H1 (cell line): Measurements from ENCODE around the gene ETFBKMT. TPM values are rescaled to one million over a fixed set of nuclear protein-coding genes. Genes with fewer than 3 reads are reported as not detected.

Experiments
- CTCF ChIA-PET: fragments of 300-600 bp; sonication (Branson Sonifier 250); formaldehyde crosslinking; loops from one replicate; lab custom pipeline; 2021; ENCODE audit not compliant: partially characterized antibody; lab: Charles Lee
- POLR2A ChIA-PET: fragments of 300-600 bp; sonication (Branson Sonifier 250); formaldehyde crosslinking; loops from one replicate; lab custom pipeline; 2021; ENCODE audit warnings: inconsistent platforms; ENCODE audit not compliant: partially characterized antibody; lab: Charles Lee
- DNase-seq, 2 experiments: peaks; one replicate each; pipeline versions ENCODE4 v3.0.0 to v3.0.0-alpha.2; 2010 to 2022; ENCODE audit warnings: low spot score in 2 of 2, low read depth in 1 of 2, mixed read lengths in 1 of 2
- FAIRE-seq: peaks from 2 replicates; lab custom pipeline; 2011; peaks lifted over from hg19 to GRCh38; lab: Jason Lieb, UNC
- H2AFZ ChIP-seq: 2 replicates; pipeline ENCODE4 v1.8.1; 2012; ENCODE audit warnings: low read length, inconsistent platforms
- H2AK5ac ChIP-seq: 2 replicates; pipeline ENCODE4 v1.6.1; 2013; ENCODE audit warnings: low read depth, low read length
- H2BK120ac ChIP-seq: replicated peaks from 2 replicates; pipeline ENCODE3; 2013; ENCODE audit warnings: low read depth, low read length, inconsistent platforms
- H2BK12ac ChIP-seq: 2 replicates; pipeline ENCODE4 v1.6.1; 2013; ENCODE audit warnings: low read depth, low read length
- H2BK15ac ChIP-seq: 2 replicates; pipeline ENCODE4 v1.6.1; 2013; ENCODE audit warnings: low read length
- H2BK20ac ChIP-seq: 2 replicates; pipeline ENCODE4 v1.6.1; 2013; ENCODE audit warnings: low read length
- H2BK5ac ChIP-seq: 2 replicates; pipeline ENCODE4 v1.6.1; 2013; ENCODE audit warnings: low read depth, low read length
- H3K14ac ChIP-seq: 2 replicates; pipeline ENCODE4 v1.6.1; 2013; ENCODE audit warnings: inconsistent platforms; ENCODE audit not compliant: insufficient read length
- H3K18ac ChIP-seq: 2 replicates; pipeline ENCODE4 v1.6.1; 2013; ENCODE audit warnings: low read length; ENCODE audit errors: extremely low read depth
- H3K23ac ChIP-seq: 2 replicates; pipeline ENCODE4 v1.6.1; 2013; ENCODE audit warnings: inconsistent platforms; ENCODE audit not compliant: insufficient read length
- H3K23me2 ChIP-seq: 2 replicates; pipeline ENCODE4 v1.6.1; 2013; ENCODE audit warnings: low read depth, low read length
- H3K27ac ChIP-seq: 2 replicates; pipeline ENCODE4 v1.6.1; 2011; ENCODE audit warnings: low read depth, low read length, inconsistent platforms
- H3K27me3 ChIP-seq, 4 experiments: replicated peaks in 1 of 4; 1 replicate in 1 of 4; 2 replicates in 3 of 4; pipeline versions ENCODE4 v1.6.1 to v1.8.1; 2011 to 2013; ENCODE audit warnings: low read length in 3 of 4, mild to moderate bottlenecking in 3 of 4, inconsistent platforms in 2 of 4, mixed read lengths in 2 of 4, moderate library complexity in 1 of 4; ENCODE audit not compliant: control insufficient read depth in 3 of 4, insufficient read depth in 3 of 4; ENCODE audit errors: extremely low read depth in 1 of 4
- H3K36me3 ChIP-seq, 4 experiments: 2 replicates each; pipeline versions ENCODE4 v1.6.1 to v1.8.1; 2011 to 2013; ENCODE audit warnings: mild to moderate bottlenecking in 4 of 4, low read length in 3 of 4, moderate library complexity in 2 of 4, control low read depth in 1 of 4, inconsistent platforms in 1 of 4; ENCODE audit not compliant: insufficient read depth in 4 of 4, control insufficient read depth in 2 of 4
- H3K4ac ChIP-seq: replicated peaks from 2 replicates; pipeline ENCODE3; 2013; ENCODE audit warnings: low read length, low read depth, mixed read lengths, inconsistent platforms; ENCODE audit not compliant: insufficient read length
- H3K4me1 ChIP-seq, 4 experiments: replicated peaks in 1 of 4; 1 replicate in 1 of 4; 2 replicates in 3 of 4; pipeline versions ENCODE4 v1.6.1 to v1.8.1; 2011 to 2013; ENCODE audit warnings: low read length in 3 of 4, inconsistent platforms in 2 of 4, mixed read lengths in 1 of 4; ENCODE audit not compliant: insufficient read depth in 4 of 4, control insufficient read depth in 3 of 4
- H3K4me2 ChIP-seq, 2 experiments: 2 replicates each; pipeline versions ENCODE4 v1.6.1 to v1.8.1; 2011 to 2013; ENCODE audit warnings: low read depth in 2 of 2, low read length in 2 of 2, control low read depth in 1 of 2, inconsistent platforms in 1 of 2, mild to moderate bottlenecking in 1 of 2; ENCODE audit not compliant: insufficient read depth in 1 of 2
- H3K4me3 ChIP-seq, 4 experiments: fragments of 200-600, 300-600 bp in 1 of 4; sonication (generic), shearing (Covaris generic), sonication (Bioruptor Twin) in 1 of 4; 2 replicates each; pipeline versions ENCODE4 v1.5.1 to v1.8.1; 2011 to 2016; ENCODE audit warnings: low read length in 4 of 4, low read depth in 3 of 4, control low read depth in 2 of 4, inconsistent platforms in 2 of 4, mild to moderate bottlenecking in 2 of 4, mixed read lengths in 1 of 4, moderate library complexity in 1 of 4; ENCODE audit not compliant: insufficient read depth in 2 of 4; ENCODE audit errors: extremely low read depth in 1 of 4
- H3K56ac ChIP-seq: replicated peaks from 2 replicates; pipeline ENCODE3; 2013; ENCODE audit warnings: low read depth, mild to moderate bottlenecking, mixed read lengths, low read length, inconsistent platforms; ENCODE audit not compliant: insufficient read length
- H3K79me1 ChIP-seq: 2 replicates; pipeline ENCODE4 v1.6.1; 2013; ENCODE audit warnings: low read depth, low read length, control low read depth
- H3K79me2 ChIP-seq, 2 experiments: 2 replicates each; pipeline versions ENCODE4 v1.6.1 to v1.8.1; 2012 to 2013; ENCODE audit warnings: low read length in 2 of 2, mild to moderate bottlenecking in 2 of 2, inconsistent platforms in 1 of 2; ENCODE audit not compliant: insufficient read depth in 2 of 2, control insufficient read depth in 1 of 2
- H3K9ac ChIP-seq, 4 experiments: replicated peaks in 1 of 4; 1 replicate in 1 of 4; 2 replicates in 3 of 4; pipeline versions ENCODE4 v1.6.1 to v1.8.1; 2011 to 2013; ENCODE audit warnings: low read depth in 3 of 4, low read length in 3 of 4, control low read depth in 2 of 4, mild to moderate bottlenecking in 2 of 4, moderate library complexity in 2 of 4, inconsistent platforms in 1 of 4; ENCODE audit errors: extremely low read depth in 1 of 4
- H3K9me3 ChIP-seq, 2 experiments: 2 replicates each; pipeline versions ENCODE4 v1.6.1 to v1.8.1; 2012 to 2013; ENCODE audit warnings: mild to moderate bottlenecking in 2 of 2, moderate library complexity in 2 of 2, control low read depth in 1 of 2, inconsistent platforms in 1 of 2, low read depth in 1 of 2, low read length in 1 of 2, mixed read lengths in 1 of 2; ENCODE audit not compliant: insufficient read depth in 2 of 2
- H4K20me1 ChIP-seq, 2 experiments: replicated peaks in 1 of 2; 2 replicates each; pipeline versions ENCODE3 to v1.8.1; 2011 to 2013; ENCODE audit warnings: inconsistent platforms in 2 of 2, low read length in 2 of 2, mild to moderate bottlenecking in 1 of 2; ENCODE audit not compliant: insufficient read depth in 2 of 2, control insufficient read depth in 1 of 2
- H4K5ac ChIP-seq: 2 replicates; pipeline ENCODE4 v1.6.1; 2013; ENCODE audit warnings: low read length, low read depth, mixed read lengths, inconsistent platforms; ENCODE audit not compliant: insufficient read length
- H4K8ac ChIP-seq: 2 replicates; pipeline ENCODE4 v1.8.0; 2013; ENCODE audit warnings: mild to moderate bottlenecking, moderate library complexity, low read length, inconsistent platforms; ENCODE audit not compliant: insufficient read depth; ENCODE audit errors: extremely low read depth
- H4K91ac ChIP-seq: replicated peaks from 2 replicates; pipeline ENCODE3; 2013; ENCODE audit warnings: low read length, mixed read lengths, inconsistent platforms; ENCODE audit not compliant: insufficient read length
- ASH2L ChIP-seq: fragments of 200-600, 300-600 bp; sonication (generic); IDR thresholded peaks from one replicate; pipeline ENCODE4 v1.7.1; 2017; ENCODE audit warnings: low read length
- FOSL1 ChIP-seq: IDR thresholded peaks from 2 replicates; pipeline ENCODE4 v1.6.1; 2011; ENCODE audit warnings: mild to moderate bottlenecking, low read depth, low read length, moderate library complexity; ENCODE audit not compliant: insufficient read depth
- GABPA ChIP-seq: IDR thresholded peaks from 2 replicates; pipeline ENCODE4 v1.6.1; 2011; ENCODE audit warnings: mild to moderate bottlenecking, low read length, moderate library complexity, borderline replicate concordance; ENCODE audit not compliant: insufficient read depth
- JUN ChIP-seq: IDR thresholded peaks from 2 replicates; pipeline ENCODE4 v1.6.1; 2011; ENCODE audit warnings: low read depth, mild to moderate bottlenecking, improper control_type of control experiment, low read length
- MAFK ChIP-seq: IDR thresholded peaks from 2 replicates; pipeline ENCODE4 v1.6.1; 2012; ENCODE audit warnings: low read depth, mild to moderate bottlenecking, improper control_type of control experiment, low read length
- POLR2A ChIP-seq, 2 experiments: IDR thresholded peaks; 1 replicate in 1 of 2; 2 replicates in 1 of 2; pipeline ENCODE4 v1.6.1; 2011; ENCODE audit warnings: low read depth in 2 of 2, low read length in 2 of 2, mild to moderate bottlenecking in 2 of 2; ENCODE audit errors: control extremely low read depth in 1 of 2
- POLR2AphosphoS5 ChIP-seq: IDR thresholded peaks from 2 replicates; pipeline ENCODE4 v1.6.1; 2011; ENCODE audit warnings: low read depth, low read length
- RFX5 ChIP-seq: IDR thresholded peaks from 2 replicates; pipeline ENCODE4 v1.6.1; 2011; ENCODE audit warnings: low read depth, low read length, improper control_type of control experiment, borderline replicate concordance
- RXRA ChIP-seq: IDR thresholded peaks from 2 replicates; pipeline ENCODE4 v1.6.1; 2011; ENCODE audit warnings: low read depth, mild to moderate bottlenecking, low read length, moderate library complexity; ENCODE audit not compliant: insufficient read depth
- SAP30 ChIP-seq: fragments of 300-600 bp; sonication (generic); IDR thresholded peaks from 2 replicates; pipeline ENCODE4 v1.7.1; 2012; ENCODE audit warnings: low read length, moderate library complexity, mild to moderate bottlenecking, inconsistent platforms; ENCODE audit not compliant: insufficient read depth, insufficient replicate concordance
- SIRT6 ChIP-seq: IDR thresholded peaks from one replicate; pipeline ENCODE4 v1.7.1; 2012; ENCODE audit warnings: low read length, inconsistent platforms
- SP1 ChIP-seq: IDR thresholded peaks from 2 replicates; pipeline ENCODE4 v1.6.1; 2011; ENCODE audit warnings: low read depth, low read length
- SRF ChIP-seq: IDR thresholded peaks from 2 replicates; pipeline ENCODE4 v1.6.1; 2011; ENCODE audit warnings: mild to moderate bottlenecking, low read depth, low read length, moderate library complexity
- SUZ12 ChIP-seq: fragments of 200-600 bp; sonication (generic); IDR thresholded peaks from 2 replicates; pipeline ENCODE4 v1.6.1; 2012; ENCODE audit warnings: mild to moderate bottlenecking, inconsistent platforms, low read length, moderate library complexity, mixed read lengths
- TAF7 ChIP-seq: optimal IDR thresholded peaks from 2 replicates; pipeline ENCODE3; 2011; ENCODE audit warnings: low read depth, mild to moderate bottlenecking, inconsistent platforms, low read length, moderate library complexity, borderline replicate concordance
- TEAD4 ChIP-seq: IDR thresholded peaks from 2 replicates; pipeline ENCODE4 v1.6.1; 2012; ENCODE audit warnings: low read depth, low read length, inconsistent platforms, mixed read lengths
- WGBS, 2 experiments: shearing (Covaris generic) in 1 of 2; methylation state at CpG; one replicate each; pipeline versions ENCODE4 v1.1.6 to v1.1.7; 2013 to 2015; ENCODE audit warnings: low lambda C conversion rate in 2 of 2, mixed read lengths in 2 of 2, inconsistent platforms in 1 of 2, low coverage in 1 of 2, missing lambda C conversion rate in 1 of 2; ENCODE audit not compliant: insufficient replicate concordance in 2 of 2, insufficient coverage in 1 of 2, insufficient read length in 1 of 2; ENCODE audit errors: extremely low coverage in 1 of 2, missing lambda C conversion rate in 1 of 2; 5-methylcytosine and 5-hydroxymethylcytosine counted together
- polyA plus RNA-seq, 7 experiments: library from polyadenylated mRNA; depleted of rRNA in 3 of 7; stranded (reverse) in 5 of 7; unstranded in 2 of 7; fragments of >200 nt in 5 of 7; fragments of 200-250 nt in 2 of 7; gene quantifications; 1 replicate in 5 of 7; 2 replicates in 1 of 7; 4 replicates in 1 of 7; pipeline versions ENCODE4 v1.2.1 to v1.2.3, GENCODE V29; 2011 to 2013; ENCODE audit warnings: missing spikeins in 2 of 7, mixed read lengths in 2 of 7
- total RNA-seq: library from RNA; stranded (reverse); fragmentation: NEBNext Ultra II Directional; extraction: Animal tissue kit (Norgen Biotek cat#: 25700); gene quantifications from 2 replicates; pipeline ENCODE4 v1.2.1, GENCODE V29; 2021

Gene ETFBKMT
- total and polyA plus RNA-seq, 2 of the 8 experiments (the other 6 are each of a cell fraction or from before 2014, with no cell fraction given), result 0.59 to 1.7 TPM

DNA sequence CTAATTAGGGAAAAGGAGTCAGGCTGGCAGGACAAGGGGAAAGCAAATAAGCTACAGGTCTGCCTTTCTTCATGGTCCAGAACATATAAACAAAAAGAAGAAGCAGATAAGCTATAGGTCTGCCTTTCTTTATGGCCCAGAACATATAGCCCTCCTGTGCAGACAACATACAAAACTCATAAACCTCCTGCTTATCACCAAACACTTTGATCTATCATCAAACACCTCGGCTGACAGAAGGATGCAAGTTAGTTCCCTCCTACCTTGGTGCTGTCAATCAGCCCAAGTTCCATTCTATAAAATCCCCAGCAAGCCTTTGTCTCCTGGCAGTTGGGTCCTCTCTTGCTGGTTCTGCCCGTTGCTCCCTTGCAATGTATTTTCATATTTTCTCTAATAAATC is 46.1 kb downstream of the ETFBKMT start:
- H4K8ac ChIP-seq, result no peak overlapping the region
- H3K4me2 ChIP-seq, result no peak overlapping the region
- no peak for FAIRE-seq
- no peak overlapping the region for H3K4me3 ChIP-seq
- H3K9me3 ChIP-seq, result 0 out of 4 replicates have a peak, but pooled peaks cover 0 to 4% of the 10 kb centered on the region in 2 experiments
- no peak overlapping the region for H2BK5ac ChIP-seq
- H3K79me2 ChIP-seq, result no peaks in the 10 kb centered on the region
- no peak overlapping the region for H3K27ac ChIP-seq
- H3K79me1 ChIP-seq, result no peaks in the 10 kb centered on the region
- H4K91ac ChIP-seq, result no peak overlapping the region
- H3K18ac ChIP-seq, result no peak overlapping the region
- no peak overlapping the region for H2BK15ac ChIP-seq
- ChIA-PET CTCF (no interaction called here), POLR2A (interaction anchor here (0.7 to 1.0 kb wide), 2 partner anchors 9 to 24 kb away, joined by 3 read pairs; partner anchors contain the start of gene AMN1)
- no peak overlapping the region for H2AK5ac ChIP-seq
- H3K56ac ChIP-seq, result no peak overlapping the region
- no peak overlapping the region for H3K14ac ChIP-seq
- H4K5ac ChIP-seq, result no peak overlapping the region
- peaks cover 0 to 6% (median 0%) of the 10 kb centered on the region in 4 experiments; a peak in 2 of 8 replicates for H3K36me3 ChIP-seq
- H3K4ac ChIP-seq, result no peak overlapping the region
- H3K23ac ChIP-seq, result no peak overlapping the region
- no peak overlapping the region for H2AFZ ChIP-seq
- H3K23me2 ChIP-seq, result peaks cover 1% of the 10 kb centered on the region; the same call in 1 of the 2 replicates
- DNase-seq, result no peak
- H3K9ac ChIP-seq, result no peak overlapping the region
- H3K4me1 ChIP-seq, result no peaks in the 10 kb centered on the region
- 87% methylated on average over 2 of the region's 2 CpGs; no CpG with 5 or more reads in 1 of the 2 experiments for WGBS, 2 experiments
- no peaks in the 10 kb centered on the region for H4K20me1 ChIP-seq
- no peak overlapping the region for H2BK12ac ChIP-seq
- H2BK120ac ChIP-seq, result no peak overlapping the region
- no peak overlapping the region for H2BK20ac ChIP-seq
- no peaks in the 10 kb centered on the region for H3K27me3 ChIP-seq
- TF ChIP-seq ASH2L (no peak), SAP30 (no peak), FOSL1 (no peak), JUN (no peak), SIRT6 (no peak), SP1 (no peak), TEAD4 (no peak), SRF (no peak), SUZ12 (no peak), RXRA (no peak), MAFK (no peak), RFX5 (no peak), TAF7 (no peak), GABPA (no peak), POLR2A (IDR thresholded peaks at IDR 0.05; ENCODE audit: control extremely low read depth in 1 of 2, low read depth in 2 of 2, low read length in 2 of 2) (no peak), POLR2AphosphoS5 (no peak)
